KMS-11 (cell line): ENCODE results near the gene P3R3URF.

Source experiments
- H2AFZ ChIP-seq: fragments of 200-600 bp; sonication (generic); 2 replicates; pipeline ENCODE4 v1.6.1; 2016; ENCODE audit warnings: antibody characterized with exemption, mixed run types, low read depth
- H3K27ac ChIP-seq: fragments of 200-600 bp; sonication (generic); 2 replicates; pipeline ENCODE4 v1.6.1; 2016; ENCODE audit warnings: mild to moderate bottlenecking, mixed run types
- H3K27me3 ChIP-seq: fragments of 200-600 bp; sonication (generic); 2 replicates; pipeline ENCODE4 v1.6.1; 2017; ENCODE audit warnings: mild to moderate bottlenecking, low read depth, mixed run types, moderate library complexity; ENCODE audit not compliant: insufficient read depth
- H3K36me3 ChIP-seq: fragments of 200-600 bp; sonication (generic); 2 replicates; pipeline ENCODE4 v1.6.1; 2017; ENCODE audit warnings: mild to moderate bottlenecking, mixed run types; ENCODE audit not compliant: insufficient read depth
- H3K4me1 ChIP-seq: fragments of 200-600 bp; sonication (generic); 2 replicates; pipeline ENCODE4 v1.6.1; 2016; ENCODE audit warnings: mild to moderate bottlenecking, low read depth, mixed run types; ENCODE audit not compliant: poor library complexity, severe bottlenecking
- H3K4me2 ChIP-seq: fragments of 200-600 bp; sonication (generic); 2 replicates; pipeline ENCODE4 v1.7.0; 2016; ENCODE audit warnings: mild to moderate bottlenecking, mixed run types
- H3K4me3 ChIP-seq: fragments of 200-600 bp; sonication (generic); IDR thresholded peaks from 2 replicates; pipeline ENCODE4 v1.6.1; 2017; ENCODE audit warnings: low read depth, low read length, mixed read lengths; ENCODE audit not compliant: insufficient read depth
- H3K79me2 ChIP-seq: fragments of 200-600 bp; sonication (generic); 2 replicates; pipeline ENCODE4 v1.6.1; 2016; ENCODE audit warnings: low read depth, mixed run types; ENCODE audit not compliant: insufficient read depth
- H3K9ac ChIP-seq: fragments of 200-600 bp; sonication (generic); 2 replicates; pipeline ENCODE4 v1.6.1; 2016; ENCODE audit warnings: mild to moderate bottlenecking, mixed run types
- H4K20me1 ChIP-seq: fragments of 200-600 bp; sonication (generic); 2 replicates; pipeline ENCODE4 v1.6.1; 2016; ENCODE audit warnings: mild to moderate bottlenecking, mixed run types; ENCODE audit not compliant: insufficient read depth
- CTCF ChIP-seq: fragments of 200-600 bp; sonication (generic); conservative IDR thresholded peaks from 2 replicates; pipeline ENCODE4 v1.6.1; 2017; ENCODE audit warnings: low read depth, mild to moderate bottlenecking, antibody characterized with exemption, low read length, moderate library complexity, mixed read lengths

The P3R3URF gene

GRCh38 chr1:46168477-46168876 is 7.8 kb downstream of the P3R3URF start:
- H3K4me2 ChIP-seq, result no peak overlapping the region
- H3K36me3 ChIP-seq, result no peaks in the 10 kb centered on the region
- no peak overlapping the region for H3K9ac ChIP-seq
- H2AFZ ChIP-seq, result no peak overlapping the region
- H3K27ac ChIP-seq, result no peak overlapping the region
- no peaks in the 10 kb centered on the region for H4K20me1 ChIP-seq
- H3K4me3 ChIP-seq, result no peak overlapping the region
- H3K27me3 ChIP-seq, result no peaks in the 10 kb centered on the region
- no peaks in the 10 kb centered on the region for H3K79me2 ChIP-seq
- TF ChIP-seq CTCF, result no peak
- H3K4me1 ChIP-seq, result peaks cover 9% of the 10 kb centered on the region

GRCh38 chr1:46166521-46167462 is 9.5 kb downstream of the P3R3URF start:
- Histone ChIP-seq H3K4me2 (no peak overlapping the region), H2AFZ (no peak overlapping the region), H3K36me3 (no peaks in the 10 kb centered on the region), H3K27me3 (no peaks in the 10 kb centered on the region), H3K27ac (no peak overlapping the region), H3K79me2 (no peaks in the 10 kb centered on the region), H3K9ac (no peak overlapping the region), H3K4me3 (no peak overlapping the region), H4K20me1 (no peaks in the 10 kb centered on the region), H3K4me1 (no peaks in the 10 kb centered on the region)
- no peak for TF ChIP-seq CTCF

GRCh38 chr1:46160212-46160611 is 16.1 kb downstream of the P3R3URF start:
- peak overlapping the region; percentile 86 for H3K4me2 ChIP-seq
- H2AFZ ChIP-seq, result peak overlapping the region; percentile 58
- no peaks in the 10 kb centered on the region for H3K27me3 ChIP-seq
- H3K27ac ChIP-seq, result peak overlapping the region; percentile 76
- peak overlapping the region; percentile 27; the same call in 1 of the 2 replicates for H3K9ac ChIP-seq
- peaks cover 44% of the 10 kb centered on the region for H3K4me1 ChIP-seq
- no peaks in the 10 kb centered on the region for H3K79me2 ChIP-seq
- no peak for TF ChIP-seq CTCF
- no peaks in the 10 kb centered on the region for H4K20me1 ChIP-seq
- no peaks in the 10 kb centered on the region for H3K36me3 ChIP-seq
- H3K4me3 ChIP-seq, result peak overlapping the region; percentile 46

- Histone ChIP-seq H4K20me1 (no peaks in the 10 kb centered on the region), H3K27ac (peak overlapping the region; percentile 76), H3K4me1 (peaks cover 44% of the 10 kb centered on the region), H3K4me3 (peak overlapping the region; percentile 46), H3K9ac (peak overlapping the region; percentile 27), H3K36me3 (no peaks in the 10 kb centered on the region), H3K27me3 (no peaks in the 10 kb centered on the region), H3K4me2 (peak overlapping the region; percentile 86), H2AFZ (peak overlapping the region; percentile 58), H3K79me2 (no peaks in the 10 kb centered on the region)
- TF ChIP-seq CTCF, result no peak
Observed at GRCh38 chr1:46159516-46159915, 16.8 kb downstream of the P3R3URF start.
